ENCODE data around the gene PANK1.
"Not testable (repeated sequence)": the region's sequence is repeated elsewhere in the genome, so short reads cannot be mapped to it uniquely, and the experiment has no call there.

The PANK1 gene

DNA sequence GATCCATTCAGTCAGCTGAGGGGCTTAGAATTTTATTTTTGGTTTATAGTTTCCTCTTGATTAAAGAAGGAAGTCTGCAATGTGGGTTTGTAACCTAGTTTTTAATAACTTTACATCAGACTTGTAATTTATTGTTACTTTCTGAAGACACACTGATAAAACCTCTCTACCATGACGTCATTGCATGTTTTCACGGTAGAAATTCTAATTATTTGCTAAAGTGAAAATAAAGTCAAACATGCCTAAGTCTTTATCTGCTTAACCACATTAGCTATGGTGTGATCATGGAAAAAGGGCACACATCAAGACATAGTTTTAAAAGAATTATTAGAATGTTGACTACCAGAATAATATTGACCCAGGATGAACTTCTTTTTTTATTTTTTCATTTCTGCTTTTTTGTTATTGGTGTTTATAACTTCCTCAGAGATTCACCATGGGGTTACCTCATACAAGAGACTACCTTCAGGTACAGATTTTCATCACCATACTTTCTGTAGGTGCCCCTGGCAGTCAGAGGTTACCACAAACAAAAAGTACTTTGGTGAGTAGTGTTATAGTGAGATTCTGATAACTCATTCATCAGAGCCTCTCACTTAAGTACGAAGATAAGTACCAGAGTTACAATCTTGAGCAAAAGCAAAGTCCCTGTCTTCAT is 7.0 kb upstream of the PANK1 start:
- no peak for DNase-seq

- no peak for DNase-seq
Measured at GRCh38 chr10:89651205-89651915, 6.3 kb upstream of the PANK1 start.

GRCh38 chr10:89649051-89649450 is 4.0 kb upstream of the PANK1 start:
- DNase-seq, result no peak

DNA sequence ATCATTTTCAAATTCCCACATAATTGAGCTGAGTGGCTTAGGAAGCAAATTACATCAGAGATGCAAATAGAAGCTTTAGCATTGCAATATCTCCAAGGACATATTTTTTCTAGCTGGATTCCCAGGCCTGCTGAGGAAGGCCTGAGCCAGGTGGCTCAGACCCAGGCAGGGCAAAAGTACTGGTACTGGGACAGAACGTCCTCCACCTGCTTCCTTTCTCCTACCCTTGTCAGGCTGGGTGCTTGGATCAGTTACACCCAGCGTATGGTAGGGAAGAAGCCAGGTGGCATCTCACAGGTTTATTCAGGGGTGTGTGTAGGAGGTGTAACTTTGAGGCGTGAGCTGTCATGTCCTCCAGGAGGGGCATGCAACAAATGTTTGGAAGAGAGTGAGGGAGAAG is 3.0 kb upstream of the PANK1 start:
- DNase-seq, result no peak

DNA sequence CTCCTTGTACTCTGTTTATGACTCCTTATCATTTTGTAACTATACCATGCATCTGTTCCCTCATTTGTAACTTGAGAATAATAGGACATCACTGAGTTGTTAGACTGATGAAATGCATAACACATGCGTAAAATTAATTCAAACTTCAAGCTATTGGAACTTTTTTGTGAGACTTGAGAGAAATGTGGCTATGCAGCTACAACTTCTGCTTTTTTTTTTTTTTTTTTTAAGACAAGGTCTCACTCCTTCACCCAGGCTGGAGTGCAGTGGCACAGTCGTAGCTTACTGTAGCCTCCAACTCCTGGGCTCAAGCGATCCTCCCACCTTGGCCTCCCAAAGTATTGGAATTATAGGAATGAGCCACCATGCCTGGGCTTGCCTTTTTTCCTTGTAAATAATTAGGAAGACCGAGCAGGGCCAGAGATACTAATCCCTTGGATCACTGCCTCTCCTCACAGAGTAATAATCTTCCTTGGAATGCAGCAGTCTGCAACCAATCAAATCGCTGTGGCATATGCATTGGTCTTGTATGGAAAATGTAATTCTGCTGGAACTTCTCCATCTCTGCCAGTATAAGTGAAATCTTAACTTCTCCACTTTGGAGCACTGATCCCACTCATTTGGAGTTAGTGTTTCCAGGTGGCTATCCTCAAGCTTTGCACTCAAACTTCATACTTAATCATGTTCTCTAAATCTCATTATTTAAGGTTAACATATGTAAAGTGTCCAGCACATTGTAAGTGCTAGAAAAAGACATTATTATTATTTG is 2.0 kb upstream of the PANK1 start:
- DNase-seq, result peak; percentile 67 to 74

DNA sequence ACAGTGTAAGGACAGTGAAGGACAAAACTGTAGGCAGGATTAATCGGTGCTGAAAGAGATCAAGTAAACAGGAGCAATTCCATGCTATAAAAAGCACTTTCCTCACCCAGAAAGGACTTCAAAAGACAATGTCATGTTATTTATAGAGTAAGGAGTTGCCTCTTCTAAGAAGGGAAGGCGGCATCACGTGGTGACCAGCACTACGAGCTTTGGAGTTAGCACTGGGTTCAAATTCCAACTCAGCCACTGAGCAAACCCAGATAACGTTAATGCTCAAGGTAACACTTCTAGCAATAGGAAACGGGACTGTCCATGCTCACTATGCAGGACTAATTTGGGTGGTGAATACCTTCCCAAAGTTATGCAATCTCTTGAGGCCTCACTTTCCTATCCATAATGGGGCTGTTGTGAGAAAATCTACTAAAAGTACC is 715 bp upstream of the PANK1 start:
- peak; percentile 70 to 75 for DNase-seq

DNA sequence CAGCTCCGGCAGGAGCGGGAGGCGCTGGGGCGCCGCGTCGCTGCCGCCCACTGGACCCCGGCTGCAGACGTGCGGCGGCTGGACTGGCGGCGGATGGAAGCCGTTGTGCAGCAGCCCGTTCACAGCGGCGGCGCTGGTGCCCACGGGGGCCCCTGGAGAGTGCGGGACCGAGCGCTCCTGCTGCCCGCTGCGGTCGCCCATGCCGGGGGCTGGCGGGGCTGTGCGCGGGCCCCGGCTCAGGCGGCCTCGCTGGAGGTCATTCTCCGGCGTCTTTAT is 413 bp downstream of the PANK1 start:
- peak in 1 of 2 experiments; percentile 50 for DNase-seq

GRCh38 chr10:89643812-89644690 is 991 bp downstream of the PANK1 start:
- DNase-seq, result peak; percentile 100

DNA sequence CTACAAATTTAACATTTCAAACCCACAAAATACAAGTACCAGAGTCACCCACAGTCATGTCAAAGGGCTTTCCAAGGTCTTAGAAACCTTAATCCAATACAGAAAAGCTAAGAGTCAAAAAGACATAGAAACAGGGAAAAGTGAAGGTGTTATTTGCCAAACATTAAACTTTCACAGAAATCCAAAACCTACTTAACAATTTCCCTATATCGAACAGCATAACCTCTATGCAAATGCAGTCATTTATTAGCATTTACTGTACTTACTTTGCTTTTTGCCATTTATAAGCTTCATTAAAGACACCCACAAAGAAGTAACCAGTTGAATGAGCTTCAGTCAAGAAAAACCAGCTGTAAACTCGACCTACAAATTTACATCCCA is 1.6 kb downstream of the PANK1 start:
- peak in 1 of 2 experiments; percentile 48 for DNase-seq

DNA sequence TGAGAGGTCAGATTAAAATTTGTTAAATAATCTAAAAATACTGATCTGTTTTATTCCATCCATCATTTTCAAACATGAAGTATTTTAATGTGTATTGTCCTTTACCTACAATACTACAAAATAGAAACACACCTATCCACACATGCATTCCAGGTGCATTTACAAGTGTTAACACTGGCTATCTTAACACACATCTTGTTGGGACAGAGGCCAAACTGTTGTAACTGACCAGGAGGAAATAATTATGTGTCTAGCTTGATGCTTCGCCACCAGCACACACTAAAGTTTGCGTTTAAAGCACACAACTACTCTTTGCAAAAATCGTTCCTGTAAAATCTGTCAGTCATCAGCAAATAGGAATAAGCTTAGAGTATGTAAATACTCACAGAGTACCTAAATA is 2.8 kb downstream of the PANK1 start:
- DNase-seq, result no peak

GRCh38 chr10:89640241-89640640 is 4.8 kb downstream of the PANK1 start:
- no peak for DNase-seq

GRCh38 chr10:89639326-89639725 is 5.7 kb downstream of the PANK1 start:
- no peak for DNase-seq

- DNase-seq, result no peak
Measured at GRCh38 chr10:89637113-89637512, 7.9 kb downstream of the PANK1 start.

DNA sequence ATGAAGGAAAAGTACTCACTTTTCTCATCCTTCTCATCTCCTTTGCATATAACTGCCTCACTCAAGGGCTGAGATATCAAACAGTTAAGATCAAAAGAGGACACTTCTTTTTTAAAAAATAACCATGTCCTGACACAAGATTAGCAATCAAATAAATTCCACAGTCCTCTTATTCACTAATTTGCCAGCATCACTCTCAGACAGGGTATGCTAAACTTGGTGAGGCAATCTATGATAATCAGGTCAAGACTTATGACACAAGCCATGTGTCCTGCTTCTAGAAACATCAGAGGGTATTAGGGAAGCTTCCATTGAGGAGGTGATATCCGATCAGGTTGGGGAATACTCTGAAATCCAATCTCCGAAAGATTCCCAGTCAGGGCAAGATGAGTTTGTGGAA is 10.4 kb downstream of the PANK1 start:
- no peak for DNase-seq

DNA sequence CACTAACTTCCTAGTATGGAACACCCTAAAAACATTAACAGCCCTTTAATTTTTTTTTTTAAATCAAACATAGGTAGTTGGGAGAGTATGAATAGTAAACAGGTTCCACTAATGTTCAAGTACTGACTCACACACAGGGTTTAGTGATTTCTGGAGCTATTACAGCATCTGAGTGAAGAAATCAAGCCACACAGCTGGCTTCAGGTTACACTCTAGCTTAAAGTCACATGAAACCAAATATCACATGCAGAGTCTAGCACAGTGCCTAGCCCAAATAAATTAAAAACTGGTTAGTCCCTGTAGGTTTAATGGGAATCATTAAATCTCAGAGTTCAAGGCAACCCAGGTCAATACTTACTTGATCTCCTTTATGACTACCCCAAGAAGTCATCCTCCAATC is 11.6 kb downstream of the PANK1 start:
- peak in 1 of 2 experiments; percentile 13 for DNase-seq

DNA sequence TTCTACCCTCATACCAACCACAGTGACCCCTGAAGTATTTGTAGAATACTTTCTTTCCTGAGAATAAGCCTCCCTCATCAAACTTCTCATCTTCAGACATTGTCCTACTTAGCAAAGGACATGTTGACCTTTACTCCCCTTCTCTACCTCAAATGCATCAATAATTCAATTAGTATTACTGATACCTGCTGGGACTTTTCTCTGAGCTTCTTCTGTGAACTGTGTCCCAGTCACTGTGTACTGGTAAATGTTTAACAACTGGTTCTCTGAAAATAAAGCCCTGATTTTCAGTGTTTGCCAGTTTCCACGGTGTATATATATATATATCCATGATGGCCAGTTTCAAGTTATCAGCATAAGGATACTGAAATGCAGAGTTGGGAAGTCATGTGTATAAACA is 12.2 kb downstream of the PANK1 start:
- no peak for DNase-seq

- DNase-seq, result peak; percentile 83 to 85
Measured at GRCh38 chr10:89627830-89628229, 17.2 kb downstream of the PANK1 start.

- DNase-seq, result no peak
Measured at GRCh38 chr10:89625041-89625765, 19.8 kb downstream of the PANK1 start.

DNA sequence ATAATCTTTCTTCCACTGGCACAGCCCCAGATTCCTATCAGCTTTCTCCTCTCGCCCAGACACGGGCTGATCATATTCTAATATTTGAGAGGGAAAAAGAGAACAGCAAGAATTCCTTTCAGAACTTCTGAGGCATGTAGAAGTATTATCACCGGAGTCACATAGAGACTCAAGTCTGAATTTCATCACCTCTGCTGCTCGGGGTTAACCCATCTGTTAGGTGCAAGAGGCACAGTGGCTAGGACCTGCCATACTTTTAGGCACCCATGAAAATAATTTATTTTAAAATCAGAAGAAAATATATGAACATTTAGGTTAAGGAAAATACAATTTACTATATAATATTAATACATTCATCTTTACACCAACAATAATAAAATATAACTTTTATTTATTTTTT is 21.0 kb downstream of the PANK1 start:
- no peak for DNase-seq

DNA sequence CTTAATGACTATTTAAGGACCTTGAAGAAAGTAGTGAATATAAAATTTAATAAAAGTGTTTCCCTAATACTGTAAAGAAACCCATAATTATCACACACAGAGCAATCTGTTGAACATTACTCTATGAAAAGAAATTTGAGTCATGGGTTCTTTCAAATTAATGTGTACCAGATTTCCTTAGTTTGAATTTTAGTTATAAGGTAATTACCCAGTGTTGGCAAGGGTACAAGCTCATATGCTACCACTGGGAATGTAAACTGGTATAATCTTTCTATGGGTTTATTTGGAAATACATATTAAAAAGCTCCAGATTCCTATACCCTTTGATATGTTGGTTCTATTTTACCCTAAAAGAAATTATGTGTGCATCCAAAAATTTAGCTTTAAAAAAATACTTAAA is 22.9 kb downstream of the PANK1 start:
- no peak for DNase-seq

GRCh38 chr10:89621438-89621837 is 23.6 kb downstream of the PANK1 start:
- DNase-seq, result no peak

- not testable (repeated sequence) for DNase-seq
Measured at GRCh38 chr10:89620296-89620695, 24.7 kb downstream of the PANK1 start.

All from Kasumi-1 (cell line).